ENCODE results near the gene MRFAP1. TPM values are rescaled to one million over a fixed set of nuclear protein-coding genes. Genes with fewer than 3 reads are reported as not detected.

The MRFAP1 gene
- polyA plus RNA-seq, 3 donors = 72.1 to 180 (median 171) TPM

- no peak overlapping the region for H3K27ac ChIP-seq (ENCODE audit: low read depth in 1 of 2, low read length in 2 of 2)
- peak overlapping the region in 1 of 3 experiments; percentile 52 for H3K4me3 ChIP-seq (replicated peaks in 1 of 3; ENCODE audit: low read depth in 2 of 3, low read length in 3 of 3)
- H3K4me2 ChIP-seq (replicated peaks; ENCODE audit: extremely low read depth, low read length, poor library complexity, severe bottlenecking) = peak overlapping the region; percentile 62
- 96% methylated on average over 7 of the region's 7 CpGs for WGBS (ENCODE audit: insufficient coverage)
- H3K79me2 ChIP-seq (ENCODE audit: insufficient read depth, low read length) = no peaks in the 10 kb centered on the region
- no peak for DNase-seq
- Mint-ChIP-seq H3K27me3 (ENCODE audit: low read depth in 3 of 3) (peaks cover 2 to 60% (median 53%) of the 10 kb centered on the region in 3 donors), H3K27ac (no peak overlapping the region), H3K9me3 (peaks cover 0 to 13% (median 5%) of the 10 kb centered on the region in 7 donors), H3K4me3 (peak overlapping the region in 1 of 2 donors; percentile 79), H3K36me3 (peaks cover 0 to 5% of the 10 kb centered on the region in 2 donors), H3K4me1 (peaks cover 11% of the 10 kb centered on the region)
- H3K27me3 ChIP-seq (ENCODE audit: control insufficient read depth in 2 of 2, insufficient read depth in 2 of 2, low read length in 2 of 2) = peaks cover 31 to 62% of the 10 kb centered on the region in 2 donors
- no peak for TF ChIP-seq CTCF (IDR thresholded peaks at IDR 0.05)
- intact Hi-C loops (cut with micrococcal nuclease) = no loop called here
- H4K20me1 ChIP-seq (ENCODE audit: insufficient read depth, low read length) = no peaks in the 10 kb centered on the region
- H3K9me3 ChIP-seq (replicated peaks in 1 of 2; ENCODE audit: control insufficient read depth in 1 of 2, insufficient read depth in 1 of 2, low read length in 2 of 2) = no peaks in the 10 kb centered on the region
- H3K36me3 ChIP-seq (replicated peaks in 1 of 2; ENCODE audit: control insufficient read depth in 1 of 2, insufficient read depth in 2 of 2, low read length in 2 of 2) = no peaks in the 10 kb centered on the region
- H2AFZ ChIP-seq (ENCODE audit: insufficient read depth, low read depth, low read length, poor library complexity, severe bottlenecking) = peak overlapping the region; percentile 61
- H3K4me1 ChIP-seq (ENCODE audit: control insufficient read depth in 1 of 2, insufficient read depth in 2 of 2, low read length in 2 of 2) = peaks cover 5 to 11% of the 10 kb centered on the region in 2 donors
- no peak overlapping the region for H3K9ac ChIP-seq (ENCODE audit: insufficient read depth, low read length, poor library complexity, severe bottlenecking)
These were observed 17.7 kb downstream of the MRFAP1 start for GRCh38 chr4:6658209-6658595.

- Histone ChIP-seq H3K79me2 (ENCODE audit: insufficient read depth, low read length) (no peaks in the 10 kb centered on the region), H3K4me1 (ENCODE audit: control insufficient read depth in 1 of 2, insufficient read depth in 2 of 2, low read length in 2 of 2) (peaks cover 5 to 11% of the 10 kb centered on the region in 2 donors), H4K20me1 (ENCODE audit: insufficient read depth, low read length) (no peaks in the 10 kb centered on the region), H3K9me3 (replicated peaks in 1 of 2; ENCODE audit: control insufficient read depth in 1 of 2, insufficient read depth in 1 of 2, low read length in 2 of 2) (no peaks in the 10 kb centered on the region), H3K4me2 (replicated peaks; ENCODE audit: extremely low read depth, low read length, poor library complexity, severe bottlenecking) (peak overlapping the region; percentile 62), H3K4me3 (replicated peaks in 1 of 3; ENCODE audit: low read depth in 2 of 3, low read length in 3 of 3) (peak overlapping the region in 1 of 3 experiments; percentile 52), H3K27me3 (ENCODE audit: control insufficient read depth in 2 of 2, insufficient read depth in 2 of 2, low read length in 2 of 2) (peaks cover 35 to 66% of the 10 kb centered on the region in 2 donors), H3K27ac (ENCODE audit: low read depth in 1 of 2, low read length in 2 of 2) (no peak overlapping the region), H2AFZ (ENCODE audit: insufficient read depth, low read depth, low read length, poor library complexity, severe bottlenecking) (peak overlapping the region; percentile 61), H3K9ac (ENCODE audit: insufficient read depth, low read length, poor library complexity, severe bottlenecking) (peak overlapping the region; percentile 4), H3K36me3 (replicated peaks in 1 of 2; ENCODE audit: control insufficient read depth in 1 of 2, insufficient read depth in 2 of 2, low read length in 2 of 2) (no peaks in the 10 kb centered on the region)
- WGBS (ENCODE audit: insufficient coverage) = 15% methylated on average over 41 of the region's 52 CpGs
- peaks cover 0 to 13% (median 5%) of the 10 kb centered on the region in 7 donors for H3K9me3 Mint-ChIP-seq
- peaks cover 11% of the 10 kb centered on the region for H3K4me1 Mint-ChIP-seq
- H3K27me3 Mint-ChIP-seq (ENCODE audit: low read depth in 3 of 3) = peaks cover 2 to 62% (median 57%) of the 10 kb centered on the region in 3 donors
- no peak for TF ChIP-seq CTCF (IDR thresholded peaks at IDR 0.05)
- peaks cover 0 to 5% of the 10 kb centered on the region in 2 donors for H3K36me3 Mint-ChIP-seq
- H3K27ac Mint-ChIP-seq = no peak overlapping the region
- peak overlapping the region; percentile 57 to 79 for H3K4me3 Mint-ChIP-seq
- peak in 1 of 3 donors; percentile 17 for DNase-seq
- intact Hi-C loops (cut with micrococcal nuclease) = no loop called here
These were observed 18.2 kb downstream of the MRFAP1 start for GRCh38 chr4:6658597-6659075.

All from CD14-positive monocyte (primary cell).